Astrocyte of the spinal cord (primary cell): ENCODE data around the gene NAT9.

ENCODE experiments used
- DNase-seq: peaks from one replicate; pipeline ENCODE4 v3.0.0; 2011; ENCODE audit warnings: low read depth, low spot score
- H3K4me3 ChIP-seq: 2 replicates; pipeline ENCODE4 v1.5.1; 2011; ENCODE audit warnings: low read depth, mild to moderate bottlenecking, low read length, moderate library complexity
- CTCF ChIP-seq: IDR thresholded peaks from 2 replicates; pipeline ENCODE4 v1.5.1; 2012; ENCODE audit warnings: low read depth, mild to moderate bottlenecking, low read length, inconsistent platforms
- in situ Hi-C: cut with HindIII; loops from 2 replicates; pipeline ENCODE4 v1.10.0; 2017; ENCODE audit warnings: low sequenced_read_pairs

NAT9 gene

GRCh38 chr17:74812109-74813009 is 36.2 kb upstream of the NAT9 start:
- TF ChIP-seq CTCF = no peak
- no peak overlapping the region for H3K4me3 ChIP-seq
- in situ Hi-C loops = no loop called here
- no peak for DNase-seq

GRCh38 chr17:74810699-74811485 is 34.7 kb upstream of the NAT9 start:
- TF ChIP-seq CTCF = no peak
- in situ Hi-C loops = no loop called here
- no peak for DNase-seq
- no peak overlapping the region for H3K4me3 ChIP-seq

GRCh38 chr17:74808714-74809430 is 32.7 kb upstream of the NAT9 start:
- DNase-seq = no peak
- H3K4me3 ChIP-seq = no peak overlapping the region
- in situ Hi-C loops = no loop called here
- TF ChIP-seq CTCF = no peak

- no peak for DNase-seq
- in situ Hi-C loops = no loop called here
- TF ChIP-seq CTCF = no peak
These were observed 31.8 kb upstream of the NAT9 start for GRCh38 chr17:74807925-74808324.

GRCh38 chr17:74807441-74807840 is 31.3 kb upstream of the NAT9 start:
- TF ChIP-seq CTCF = no peak
- DNase-seq = no peak
- in situ Hi-C loops = no loop called here
- H3K4me3 ChIP-seq = no peak overlapping the region

More at GRCh38 chr17:74807925-74808324, 31.8 kb upstream of the NAT9 start:
- H3K4me3 ChIP-seq = no peak overlapping the region

- in situ Hi-C loops = no loop called here
- no peak overlapping the region for H3K4me3 ChIP-seq
- DNase-seq = no peak
- no peak for TF ChIP-seq CTCF
These were observed 30.2 kb upstream of the NAT9 start for GRCh38 chr17:74806334-74806733.
